Activated CD4-positive, alpha-beta T cell treated with anti-CD3 and anti-CD28 coated beads, Interleukin-2, amount 50 U/mL, for 16 hours (primary cell): Measurements from ENCODE around the gene ZNF665.
"Not testable (repeated sequence)": the region's sequence is repeated elsewhere in the genome, so short reads cannot be mapped to it uniquely, and the experiment has no call there.

Source experiments
- DNase-seq: peaks from one replicate; pipeline ENCODE4 v3.0.0-alpha.2; 2020

ZNF665 gene

GRCh38 chr19:53192771-53193534 is at the start of gene ZNF665:
Gene ZNF665 (minus strand): TSS chr19:53193358. CDS start chr19:53182898, 10,460 bp downstream.
- peak; percentile 48 for DNase-seq

GRCh38 chr19:53237114-53237777 is 44.1 kb upstream of the ZNF665 start:
- no peak for DNase-seq

- DNase-seq: no peak
These were observed 31.4 kb upstream of the ZNF665 start for GRCh38 chr19:53224606-53225005.

- not testable (repeated sequence) for DNase-seq
These were observed 29.6 kb upstream of the ZNF665 start for GRCh38 chr19:53222716-53223115.

GRCh38 chr19:53212703-53213320 is 19.7 kb upstream of the ZNF665 start:
- DNase-seq: no peak

- not testable (repeated sequence) for DNase-seq
These were observed 18.4 kb upstream of the ZNF665 start for GRCh38 chr19:53211554-53211953.

GRCh38 chr19:53196777-53197396 is 3.7 kb upstream of the ZNF665 start:
- peak; percentile 74 for DNase-seq

DNA sequence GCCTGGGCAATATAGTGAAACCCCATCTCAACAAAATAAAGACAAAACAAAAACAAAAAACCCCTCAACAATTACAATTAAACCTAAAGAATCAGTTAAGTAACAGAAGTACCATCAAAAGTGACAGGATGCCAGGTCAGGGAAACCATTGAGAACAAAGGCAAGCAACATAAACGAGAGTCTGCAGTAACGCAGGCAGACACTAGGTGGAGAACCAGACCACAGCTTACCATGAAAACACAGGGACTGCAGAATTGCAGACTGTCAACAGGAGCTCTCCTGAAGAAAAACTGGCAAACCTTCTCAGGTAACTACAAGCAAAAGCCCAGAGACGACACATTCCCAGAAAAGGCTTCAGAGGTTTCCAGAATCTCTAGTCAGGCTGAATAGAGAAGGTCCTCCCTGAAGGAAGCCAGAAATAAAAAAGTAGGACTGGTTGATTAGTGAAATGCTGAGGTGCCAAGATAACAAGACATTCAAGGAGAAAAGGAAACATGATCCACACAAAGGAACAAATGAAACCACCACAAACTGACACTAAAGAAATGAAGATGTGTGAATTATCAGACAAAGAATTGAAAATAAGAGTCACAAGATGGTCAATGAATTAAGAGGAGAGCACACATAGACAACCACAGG is 2.2 kb upstream of the ZNF665 start:
- peak; percentile 57 for DNase-seq

DNA sequence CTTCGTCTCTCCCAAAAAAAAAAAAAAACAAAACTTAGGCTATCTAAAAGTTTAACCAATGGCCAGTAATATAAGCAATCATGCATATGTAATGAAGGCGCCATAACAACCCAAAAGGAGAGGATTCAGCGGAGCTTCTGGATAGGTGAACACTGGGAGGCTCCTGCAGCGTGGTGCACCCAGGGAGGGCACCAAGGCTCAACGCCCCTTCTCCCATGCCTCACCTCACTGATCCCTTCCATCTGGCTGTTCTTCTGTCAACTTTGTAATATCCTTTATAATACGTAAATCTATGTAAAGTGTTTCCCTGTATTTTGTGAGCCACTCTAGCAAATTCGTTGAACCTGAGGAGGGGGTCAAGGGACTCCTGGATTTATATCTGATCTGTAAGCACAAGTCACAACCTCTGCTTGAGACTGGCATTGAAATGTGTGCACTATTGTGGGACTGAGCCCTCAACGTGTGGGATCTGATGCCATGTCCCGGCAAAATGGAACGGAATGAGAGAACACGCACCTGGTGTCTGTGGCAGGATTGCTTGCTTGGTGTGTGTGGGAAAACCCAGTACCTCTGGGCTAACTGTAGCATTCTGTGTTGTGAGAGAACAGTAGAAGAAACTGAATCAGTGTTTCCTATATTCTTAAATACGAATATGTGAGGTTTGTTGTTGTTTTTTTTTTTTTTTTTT is 521 bp upstream of the ZNF665 start:
- DNase-seq: no peak

DNA sequence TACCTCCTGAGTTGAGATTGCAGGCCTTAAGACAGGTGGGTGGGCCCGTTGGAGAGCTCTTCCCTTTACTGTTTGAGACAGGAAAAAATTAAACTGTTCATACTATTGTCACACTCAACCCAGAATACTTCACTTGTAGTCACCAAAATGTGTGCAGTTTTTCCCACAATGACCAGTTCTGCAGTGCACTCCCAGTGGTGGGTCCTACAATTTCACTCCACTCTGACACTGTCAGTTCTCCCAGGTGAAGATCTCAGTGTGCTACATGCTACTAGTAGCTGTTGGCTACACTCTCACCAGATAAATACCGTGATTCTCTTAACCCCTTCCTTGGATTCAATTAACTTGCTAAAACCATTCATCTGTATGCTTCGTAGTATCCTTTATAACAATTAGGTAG is 2.9 kb downstream of the ZNF665 start:
- no peak for DNase-seq

DNA sequence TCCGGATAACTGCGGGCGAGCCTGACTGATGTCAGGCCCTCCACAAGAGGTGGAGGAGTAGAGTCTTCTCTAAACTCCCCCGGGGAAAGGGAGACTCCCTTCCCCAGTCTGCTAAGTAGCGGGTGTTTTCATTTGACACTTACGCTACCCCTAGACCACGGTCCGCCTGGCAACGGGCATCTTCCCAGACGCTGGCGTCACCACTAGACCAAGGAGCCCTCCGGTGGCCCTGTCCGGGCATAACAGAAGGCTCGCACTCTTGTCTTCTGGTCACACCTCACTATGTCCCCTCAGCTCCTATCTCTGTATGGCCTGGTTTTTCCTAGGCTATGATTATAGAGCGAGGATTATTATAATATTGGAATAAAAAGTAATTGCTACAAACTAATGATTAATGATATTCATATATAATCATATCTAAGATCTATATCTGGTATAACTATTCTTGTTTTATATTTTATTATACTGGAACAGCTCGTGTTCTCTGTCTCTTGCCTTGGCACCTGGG is 3.4 kb downstream of the ZNF665 start:
- not testable (repeated sequence) for DNase-seq

GRCh38 chr19:53185155-53185882 is 7.8 kb downstream of the ZNF665 start:
- DNase-seq: not testable (repeated sequence)

- no peak for DNase-seq
These were observed 9.9 kb downstream of the ZNF665 start for GRCh38 chr19:53183146-53183764.

DNA sequence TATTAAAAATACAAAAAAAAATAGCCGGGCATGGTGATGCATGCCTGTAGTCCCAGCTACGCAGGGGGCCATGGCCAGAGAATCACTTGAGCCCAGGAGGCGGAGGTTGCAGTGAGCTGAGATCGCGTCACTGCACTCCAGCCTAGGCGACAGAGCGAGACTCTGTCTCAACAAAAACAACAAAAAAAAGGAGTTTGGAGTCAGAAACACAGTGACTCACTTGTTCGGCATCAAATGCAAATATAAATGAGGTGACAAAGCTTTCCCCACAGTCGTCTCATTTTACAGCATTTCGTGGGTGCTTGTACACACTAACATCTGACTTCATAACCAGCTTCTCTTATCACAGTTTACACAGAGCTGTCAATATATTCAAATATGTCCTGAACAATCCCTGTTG is 11.0 kb downstream of the ZNF665 start:
- no peak for DNase-seq

- DNase-seq: no peak
These were observed 15.2 kb downstream of the ZNF665 start for GRCh38 chr19:53177986-53178385.

DNA sequence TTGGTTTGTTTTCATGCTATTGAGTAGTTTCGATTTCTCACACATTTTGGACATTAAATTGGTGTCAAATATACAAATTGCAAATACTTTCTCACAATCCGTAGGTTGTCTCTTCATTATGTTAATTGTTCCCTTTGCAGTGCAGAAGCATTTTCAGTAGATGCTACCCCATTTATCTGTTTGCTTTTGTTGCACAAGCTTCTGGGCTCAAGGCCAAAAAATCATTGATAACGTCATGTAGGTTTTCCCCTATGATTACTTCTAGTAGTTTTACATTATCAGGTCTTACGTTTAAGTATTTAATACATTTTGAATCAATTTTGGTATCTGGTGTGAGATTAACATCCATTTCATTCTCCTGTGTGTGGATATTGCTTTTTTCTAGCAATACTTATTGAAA is 20.3 kb downstream of the ZNF665 start:
- DNase-seq: no peak

DNA sequence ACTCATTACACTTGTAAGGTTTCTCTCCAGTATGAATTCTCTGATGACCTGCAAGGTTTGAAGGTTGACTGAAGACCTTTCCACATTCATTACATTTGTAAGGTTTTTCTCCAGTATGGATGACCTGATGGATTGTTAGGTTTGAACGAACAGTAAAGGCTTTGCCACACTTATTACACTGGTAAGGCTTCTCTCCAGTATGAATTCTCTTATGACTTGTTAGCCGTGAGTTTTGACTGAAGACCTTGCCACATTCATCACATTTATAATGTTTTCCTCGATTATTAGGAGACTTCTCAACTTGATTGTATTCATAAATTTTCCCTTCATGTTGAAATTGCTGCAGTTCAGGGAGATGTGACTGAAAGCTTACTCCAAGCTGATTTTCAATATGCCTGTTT is 27.5 kb downstream of the ZNF665 start:
- DNase-seq: no peak

GRCh38 chr19:53161123-53161522 is 32.0 kb downstream of the ZNF665 start:
- DNase-seq: no peak

- no peak for DNase-seq
These were observed 32.8 kb downstream of the ZNF665 start for GRCh38 chr19:53160350-53160749.

DNA sequence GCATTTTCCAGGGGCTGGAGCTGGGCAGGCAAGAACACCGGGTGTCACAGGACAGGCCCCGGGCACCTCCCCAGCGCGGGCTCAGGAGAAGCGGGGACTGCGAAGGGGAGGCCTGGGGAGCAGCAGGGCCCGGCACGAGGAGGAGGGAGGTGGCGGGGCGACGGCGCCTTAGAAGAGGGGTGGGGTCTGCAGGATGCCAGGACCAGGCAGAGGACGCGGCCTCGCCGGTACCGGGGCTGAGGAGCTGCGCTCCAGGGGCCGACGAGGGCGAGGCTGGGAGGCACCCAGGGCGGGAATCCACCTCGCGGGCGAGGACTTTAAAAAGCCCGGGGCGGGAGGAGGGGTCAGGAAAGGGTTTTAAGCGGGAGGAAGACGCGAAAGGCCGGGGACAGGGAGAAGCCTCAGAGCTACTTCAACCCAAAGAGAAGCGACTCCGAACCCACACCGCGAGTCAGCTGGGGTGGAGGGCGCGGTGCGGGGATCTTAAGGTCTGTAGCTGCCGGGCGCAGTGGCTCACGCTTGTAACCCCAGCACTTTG is 35.0 kb downstream of the ZNF665 start:
- peak; percentile 0 for DNase-seq

DNA sequence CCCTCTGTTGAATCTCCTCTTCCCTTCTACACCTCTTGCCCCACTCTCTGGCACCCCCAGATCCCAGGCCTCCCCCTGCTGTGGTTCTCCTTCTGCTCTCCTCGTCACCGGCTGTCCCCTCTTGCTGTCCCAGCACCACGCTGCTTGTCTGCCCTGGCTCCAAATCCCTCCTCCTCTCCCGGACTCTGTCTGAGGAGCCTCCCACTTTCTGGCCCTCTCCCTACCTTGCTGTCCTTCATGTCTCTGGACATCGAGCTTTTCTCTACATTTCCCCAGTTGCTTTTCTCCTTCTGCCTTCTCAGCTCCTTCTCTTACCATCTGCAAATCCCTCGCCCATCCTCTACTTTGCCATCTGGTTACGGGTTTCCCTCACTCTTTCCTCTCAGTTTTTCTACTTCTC is 35.5 kb downstream of the ZNF665 start:
- DNase-seq: no peak
